HepG2 (cell line): ENCODE measurements around the gene NKAIN4. TPM values are rescaled to one million over a fixed set of nuclear protein-coding genes. Genes with fewer than 3 reads are reported as not detected.
A peak's percentile ranks its signal among the peaks of the same experiment; 100 is the strongest.

Experiments
- BCL6 ChIP-seq: IDR thresholded peaks from 2 replicates; pipeline ENCODE4 v1.6.1; 2016; ENCODE audit warnings: missing genetic modification reagents, missing compliant biosample characterization
- CREBL2 ChIP-seq: sonication (generic); formaldehyde crosslinking; IDR thresholded peaks from 2 replicates; pipeline ENCODE4 v1.8.1; 2023; ENCODE audit warnings: missing genetic modification reagents, mild to moderate bottlenecking, borderline replicate concordance
- HDAC2 ChIP-seq: sonication (generic); formaldehyde crosslinking; IDR thresholded peaks from 2 replicates; pipeline ENCODE4 v1.4.0; 2020; ENCODE audit warnings: missing genetic modification reagents
- MAZ ChIP-seq, 2 experiments: sonication (generic) in 1 of 2; formaldehyde crosslinking in 1 of 2; IDR thresholded peaks; 2 replicates each; pipeline versions ENCODE4 v1.5.0 to v1.6.1; 2012 to 2020; ENCODE audit warnings: low read depth in 2 of 2, mild to moderate bottlenecking in 2 of 2, borderline replicate concordance in 1 of 2, improper control_type of control experiment in 1 of 2, low read length in 1 of 2, missing genetic modification reagents in 1 of 2, moderate library complexity in 1 of 2
- NR2F1 ChIP-seq, 2 experiments: fragments of 450-650 bp in 1 of 2; formaldehyde crosslinking in 1 of 2; IDR thresholded peaks; 2 replicates each; pipeline versions ENCODE4 v1.5.0 to v1.6.1; 2016 to 2020; ENCODE audit warnings: mild to moderate bottlenecking in 1 of 2, missing compliant biosample characterization in 1 of 2, missing genetic modification reagents in 1 of 2, moderate library complexity in 1 of 2
- NRL ChIP-seq: sonication (generic); formaldehyde crosslinking; IDR thresholded peaks from 2 replicates; pipeline ENCODE4 v1.5.0; 2020; ENCODE audit warnings: missing genetic modification reagents, mild to moderate bottlenecking, moderate library complexity, borderline replicate concordance
- PLRG1 ChIP-seq: fragments of 450-650 bp; conservative IDR thresholded peaks from 2 replicates; pipeline ENCODE4 v1.6.1; 2016
- POGK ChIP-seq: sonication (generic); formaldehyde crosslinking; conservative IDR thresholded peaks from 2 replicates; pipeline ENCODE4 v1.8.0; 2022; ENCODE audit warnings: mild to moderate bottlenecking, moderate library complexity, missing genetic modification reagents
- PRPF4 ChIP-seq: fragments of 200-400 bp; formaldehyde crosslinking; IDR thresholded peaks from 2 replicates; pipeline ENCODE4 v1.6.1; 2016; ENCODE audit warnings: low read length, low read depth; ENCODE audit not compliant: poor library complexity, severe bottlenecking
- SALL1 ChIP-seq: sonication (generic); formaldehyde crosslinking; IDR thresholded peaks from 2 replicates; pipeline ENCODE4 v1.8.0; 2022; ENCODE audit warnings: mild to moderate bottlenecking, missing genetic modification reagents
- SAP130 ChIP-seq: IDR thresholded peaks from 2 replicates; pipeline ENCODE4 v1.6.1; 2016; ENCODE audit warnings: low read depth
- SKIL ChIP-seq: sonication (generic); formaldehyde crosslinking; IDR thresholded peaks from 2 replicates; pipeline ENCODE4 v1.8.0; 2022; ENCODE audit warnings: missing genetic modification reagents, mild to moderate bottlenecking, moderate library complexity, borderline replicate concordance
- SOX6 ChIP-seq, 2 experiments: fragments of 450-650 bp in 1 of 2; sonication (generic) in 1 of 2; formaldehyde crosslinking in 1 of 2; IDR thresholded peaks; 2 replicates each; pipeline versions ENCODE4 v1.4.0 to v1.6.1; 2017 to 2020; ENCODE audit warnings: antibody characterized with exemption in 1 of 2, mild to moderate bottlenecking in 1 of 2, missing genetic modification reagents in 1 of 2
- TBX2 ChIP-seq: sonication (generic); formaldehyde crosslinking; IDR thresholded peaks from 2 replicates; pipeline ENCODE4 v1.5.0; 2020; ENCODE audit warnings: missing genetic modification reagents, mild to moderate bottlenecking, borderline replicate concordance
- TRIM22 ChIP-seq: fragments of 450-650 bp; IDR thresholded peaks from 2 replicates; pipeline ENCODE4 v1.6.1; 2017
- ZNF576 ChIP-seq: sonication (generic); formaldehyde crosslinking; IDR thresholded peaks from 2 replicates; pipeline ENCODE4 v1.4.0; 2020; ENCODE audit warnings: mild to moderate bottlenecking, missing genetic modification reagents
- polyA plus RNA-seq, 8 experiments: library from polyadenylated mRNA; depleted of rRNA in 3 of 8; stranded (reverse) in 7 of 8; unstranded in 1 of 8; fragments of >200 nt; fragmentation: Illumina TruSeq in 4 of 8; extraction: Trizol in 4 of 8; gene quantifications; 2 replicates each; pipeline versions ENCODE4 v1.2.1 to v1.2.3, GENCODE V29; 2011 to 2016; ENCODE audit warnings: low read depth in 4 of 8, missing spikeins in 1 of 8, mixed read lengths in 1 of 8; ENCODE audit not compliant: insufficient read depth in 1 of 8
- total RNA-seq, 5 experiments: library from RNA; depleted of rRNA; stranded (reverse); fragments of >200 nt; fragmentation: Illumina TruSeq; extraction: Trizol; gene quantifications; 2 replicates each; pipeline ENCODE4 v1.2.3, GENCODE V29; 2016; ENCODE audit warnings: low read depth in 1 of 5
- TF ChIP-seq, protein P1 (sequence below): sonication (generic); formaldehyde crosslinking; IDR thresholded peaks from 2 replicates; pipeline ENCODE4 v1.4.0; 2020; ENCODE audit warnings: mild to moderate bottlenecking, missing genetic modification reagents
- TF ChIP-seq, protein P2 (sequence below): sonication (generic); formaldehyde crosslinking; IDR thresholded peaks from 2 replicates; pipeline ENCODE4 v1.5.1; 2020; ENCODE audit warnings: mild to moderate bottlenecking, moderate library complexity, missing genetic modification reagents

Gene NKAIN4
- total and polyA plus RNA-seq, 2 of the 13 experiments (the other 11 are each of a cell fraction or from before 2014, with no cell fraction given), result not detected

- TF ChIP-seq, protein P1, sequence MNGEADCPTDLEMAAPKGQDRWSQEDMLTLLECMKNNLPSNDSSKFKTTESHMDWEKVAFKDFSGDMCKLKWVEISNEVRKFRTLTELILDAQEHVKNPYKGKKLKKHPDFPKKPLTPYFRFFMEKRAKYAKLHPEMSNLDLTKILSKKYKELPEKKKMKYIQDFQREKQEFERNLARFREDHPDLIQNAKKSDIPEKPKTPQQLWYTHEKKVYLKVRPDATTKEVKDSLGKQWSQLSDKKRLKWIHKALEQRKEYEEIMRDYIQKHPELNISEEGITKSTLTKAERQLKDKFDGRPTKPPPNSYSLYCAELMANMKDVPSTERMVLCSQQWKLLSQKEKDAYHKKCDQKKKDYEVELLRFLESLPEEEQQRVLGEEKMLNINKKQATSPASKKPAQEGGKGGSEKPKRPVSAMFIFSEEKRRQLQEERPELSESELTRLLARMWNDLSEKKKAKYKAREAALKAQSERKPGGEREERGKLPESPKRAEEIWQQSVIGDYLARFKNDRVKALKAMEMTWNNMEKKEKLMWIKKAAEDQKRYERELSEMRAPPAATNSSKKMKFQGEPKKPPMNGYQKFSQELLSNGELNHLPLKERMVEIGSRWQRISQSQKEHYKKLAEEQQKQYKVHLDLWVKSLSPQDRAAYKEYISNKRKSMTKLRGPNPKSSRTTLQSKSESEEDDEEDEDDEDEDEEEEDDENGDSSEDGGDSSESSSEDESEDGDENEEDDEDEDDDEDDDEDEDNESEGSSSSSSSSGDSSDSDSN, result 0 out of 2 replicates have a peak, but pooled peaks have one; percentile 32
- peak in 1 of 2 experiments; percentile 65; a peak in 1 of 4 replicates for TF ChIP-seq NR2F1 (CRISPR knock-in tag; IDR thresholded peaks at IDR 0.05)
- peak; percentile 56; the same call in 1 of the 2 replicates for TF ChIP-seq SALL1 (CRISPR knock-in tag)
- TF ChIP-seq, protein P2, sequence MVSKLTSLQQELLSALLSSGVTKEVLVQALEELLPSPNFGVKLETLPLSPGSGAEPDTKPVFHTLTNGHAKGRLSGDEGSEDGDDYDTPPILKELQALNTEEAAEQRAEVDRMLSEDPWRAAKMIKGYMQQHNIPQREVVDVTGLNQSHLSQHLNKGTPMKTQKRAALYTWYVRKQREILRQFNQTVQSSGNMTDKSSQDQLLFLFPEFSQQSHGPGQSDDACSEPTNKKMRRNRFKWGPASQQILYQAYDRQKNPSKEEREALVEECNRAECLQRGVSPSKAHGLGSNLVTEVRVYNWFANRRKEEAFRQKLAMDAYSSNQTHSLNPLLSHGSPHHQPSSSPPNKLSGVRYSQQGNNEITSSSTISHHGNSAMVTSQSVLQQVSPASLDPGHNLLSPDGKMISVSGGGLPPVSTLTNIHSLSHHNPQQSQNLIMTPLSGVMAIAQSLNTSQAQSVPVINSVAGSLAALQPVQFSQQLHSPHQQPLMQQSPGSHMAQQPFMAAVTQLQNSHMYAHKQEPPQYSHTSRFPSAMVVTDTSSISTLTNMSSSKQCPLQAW (CRISPR knock-in tag), result 0 out of 2 replicates have a peak, but pooled peaks have one; percentile 36
- TF ChIP-seq ZNF576, result no peak
- no peak for TF ChIP-seq PLRG1
- TF ChIP-seq POGK (CRISPR knock-in tag), result 0 out of 2 replicates have a peak, but pooled peaks have one; percentile 33
- peak; percentile 68 for TF ChIP-seq SAP130 (CRISPR knock-in tag)
- TF ChIP-seq MAZ (IDR thresholded peaks at IDR 0.05; ENCODE audit: borderline replicate concordance, low read depth, low read length), result no peak
- 0 out of 2 replicates have a peak, but pooled peaks have one; percentile 53 for TF ChIP-seq MAZ (CRISPR knock-in tag; IDR thresholded peaks at IDR 0.05; ENCODE audit: low read depth)
- TF ChIP-seq SKIL (CRISPR knock-in tag), result 0 out of 2 replicates have a peak, but pooled peaks have one; percentile 19
- 0 out of 2 replicates have a peak, but pooled peaks have one; percentile 33 for TF ChIP-seq TBX2 (CRISPR knock-in tag)
- no peak for TF ChIP-seq CREBL2 (CRISPR knock-in tag)
- TF ChIP-seq NRL (CRISPR knock-in tag), result peak; percentile 5; the same call in 1 of the 2 replicates
- TF ChIP-seq BCL6 (CRISPR knock-in tag), result 0 out of 2 replicates have a peak, but pooled peaks have one; percentile 16
- no peak for TF ChIP-seq PRPF4
- TF ChIP-seq HDAC2 (CRISPR knock-in tag), result 0 out of 2 replicates have a peak, but pooled peaks have one; percentile 20
- TF ChIP-seq SOX6 (IDR thresholded peaks at IDR 0.05), result no peak
- TF ChIP-seq SOX6 (CRISPR knock-in tag; IDR thresholded peaks at IDR 0.05), result peak; percentile 50
- no peak for TF ChIP-seq TRIM22
Observed at GRCh38 chr20:63241272-63241671, 13.0 kb downstream of the NKAIN4 start (continued).
